RWPE1 (cell line): ENCODE measurements around the gene MRPL36.
"Not testable (repeated sequence)": the region's sequence is repeated elsewhere in the genome, so short reads cannot be mapped to it uniquely, and the experiment has no call there.

Experiments
- CTCF ChIA-PET: fragments of 350-600 bp; sonication (Branson Sonifier 250); formaldehyde crosslinking; extraction: SDS; loops from one replicate; lab custom pipeline; 2021; lab: Yijun Ruan, JAX
- POLR2A ChIA-PET: fragments of 400-600 bp; formaldehyde crosslinking; extraction: SDS; loops from one replicate; lab custom pipeline; 2020; ENCODE audit warnings: antibody characterized with exemption; ENCODE audit not compliant: low non-redundant PET; lab: Yijun Ruan, JAX
- DNase-seq: peaks from one replicate; pipeline ENCODE4 v3.0.0; 2012; ENCODE audit warnings: low spot score
- H3K27ac ChIP-seq: fragments of 450-650 bp; 2 replicates; pipeline ENCODE4 v1.5.1; 2017
- TF ChIP-seq, protein P1 (sequence below): fragments of 450-650 bp; conservative IDR thresholded peaks from 2 replicates; pipeline ENCODE4 v1.5.1; 2017; ENCODE audit warnings: low read depth, mild to moderate bottlenecking

Gene MRPL36

DNA sequence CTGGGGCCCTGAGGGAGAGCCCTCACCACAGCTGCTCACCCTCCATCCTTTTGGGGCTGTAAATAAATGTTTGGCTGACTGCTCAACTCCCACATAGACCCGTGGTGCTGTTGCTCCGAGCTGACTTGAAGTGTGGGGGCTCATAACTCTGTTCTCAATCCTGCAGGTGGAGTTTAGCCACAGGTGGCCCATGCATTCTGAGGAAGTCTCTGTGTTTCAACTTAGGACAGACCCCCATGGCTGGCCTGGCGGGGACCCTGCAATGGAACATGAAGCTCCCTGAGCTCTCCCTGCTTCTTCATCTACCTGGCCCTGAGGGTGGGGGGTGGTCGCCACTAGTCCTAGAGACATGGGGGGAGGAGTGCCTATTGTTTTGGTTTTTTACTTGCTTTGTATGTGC, 21.3 kb upstream of the MRPL36 start:
- CTCF ChIA-PET = interaction anchor here (0.6 kb wide), 1 partner anchor 371 kb away, joined by 4 read pairs; no protein-coding TSS in a partner anchor
- TF ChIP-seq, protein P1, sequence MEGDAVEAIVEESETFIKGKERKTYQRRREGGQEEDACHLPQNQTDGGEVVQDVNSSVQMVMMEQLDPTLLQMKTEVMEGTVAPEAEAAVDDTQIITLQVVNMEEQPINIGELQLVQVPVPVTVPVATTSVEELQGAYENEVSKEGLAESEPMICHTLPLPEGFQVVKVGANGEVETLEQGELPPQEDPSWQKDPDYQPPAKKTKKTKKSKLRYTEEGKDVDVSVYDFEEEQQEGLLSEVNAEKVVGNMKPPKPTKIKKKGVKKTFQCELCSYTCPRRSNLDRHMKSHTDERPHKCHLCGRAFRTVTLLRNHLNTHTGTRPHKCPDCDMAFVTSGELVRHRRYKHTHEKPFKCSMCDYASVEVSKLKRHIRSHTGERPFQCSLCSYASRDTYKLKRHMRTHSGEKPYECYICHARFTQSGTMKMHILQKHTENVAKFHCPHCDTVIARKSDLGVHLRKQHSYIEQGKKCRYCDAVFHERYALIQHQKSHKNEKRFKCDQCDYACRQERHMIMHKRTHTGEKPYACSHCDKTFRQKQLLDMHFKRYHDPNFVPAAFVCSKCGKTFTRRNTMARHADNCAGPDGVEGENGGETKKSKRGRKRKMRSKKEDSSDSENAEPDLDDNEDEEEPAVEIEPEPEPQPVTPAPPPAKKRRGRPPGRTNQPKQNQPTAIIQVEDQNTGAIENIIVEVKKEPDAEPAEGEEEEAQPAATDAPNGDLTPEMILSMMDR = no peak
- DNase-seq = no peak
- no peak overlapping the region for H3K27ac ChIP-seq
- POLR2A ChIA-PET = no interaction called here

DNA sequence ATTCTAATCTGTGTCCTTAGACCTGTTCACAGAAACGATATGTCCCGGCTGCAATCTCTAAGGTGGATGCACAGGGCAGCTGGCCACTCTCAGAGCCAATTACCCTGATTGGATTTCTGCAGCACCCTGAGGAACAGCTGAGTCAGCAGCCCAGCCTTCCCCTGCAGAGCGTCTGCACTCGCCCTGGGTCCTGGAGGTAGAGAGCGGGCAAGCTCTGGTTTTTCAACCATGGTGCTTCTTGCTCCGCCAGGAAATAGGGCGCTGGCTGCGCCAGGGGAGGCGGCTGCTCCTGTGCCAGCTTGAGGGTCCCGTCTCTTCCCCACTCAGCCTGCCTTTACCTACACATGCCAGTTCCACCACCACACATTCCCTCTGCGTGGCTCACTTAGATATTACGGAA, 20.7 kb upstream of the MRPL36 start:
- CTCF ChIA-PET = interaction anchor here (0.6 kb wide), 1 partner anchor 370 kb away, joined by 4 read pairs; no protein-coding TSS in a partner anchor
- POLR2A ChIA-PET = no interaction called here
- DNase-seq = no peak
- no peak overlapping the region for H3K27ac ChIP-seq
- TF ChIP-seq, protein P1 = no peak

- no peak for DNase-seq
- no peak overlapping the region for H3K27ac ChIP-seq
- ChIA-PET CTCF (no interaction called here), POLR2A (no interaction called here)
- TF ChIP-seq, protein P1 = no peak
Measured at GRCh38 chr5:1819458-1819857, 19.8 kb upstream of the MRPL36 start.

GRCh38 chr5:1818784-1819183, 19.1 kb upstream of the MRPL36 start:
- TF ChIP-seq, protein P1 = no peak
- H3K27ac ChIP-seq = no peak overlapping the region
- CTCF ChIA-PET = interaction anchor here (0.6 to 0.7 kb wide), 2 partner anchors 46 to 166 kb away, joined by 3 to 5 read pairs; no protein-coding TSS in a partner anchor
- POLR2A ChIA-PET = no interaction called here
- DNase-seq = no peak

- CTCF ChIA-PET = no interaction called here
- TF ChIP-seq, protein P1 = no peak
- POLR2A ChIA-PET = no interaction called here
- no peak overlapping the region for H3K27ac ChIP-seq
- no peak for DNase-seq
Measured at GRCh38 chr5:1817261-1818043, 17.8 kb upstream of the MRPL36 start.

DNA sequence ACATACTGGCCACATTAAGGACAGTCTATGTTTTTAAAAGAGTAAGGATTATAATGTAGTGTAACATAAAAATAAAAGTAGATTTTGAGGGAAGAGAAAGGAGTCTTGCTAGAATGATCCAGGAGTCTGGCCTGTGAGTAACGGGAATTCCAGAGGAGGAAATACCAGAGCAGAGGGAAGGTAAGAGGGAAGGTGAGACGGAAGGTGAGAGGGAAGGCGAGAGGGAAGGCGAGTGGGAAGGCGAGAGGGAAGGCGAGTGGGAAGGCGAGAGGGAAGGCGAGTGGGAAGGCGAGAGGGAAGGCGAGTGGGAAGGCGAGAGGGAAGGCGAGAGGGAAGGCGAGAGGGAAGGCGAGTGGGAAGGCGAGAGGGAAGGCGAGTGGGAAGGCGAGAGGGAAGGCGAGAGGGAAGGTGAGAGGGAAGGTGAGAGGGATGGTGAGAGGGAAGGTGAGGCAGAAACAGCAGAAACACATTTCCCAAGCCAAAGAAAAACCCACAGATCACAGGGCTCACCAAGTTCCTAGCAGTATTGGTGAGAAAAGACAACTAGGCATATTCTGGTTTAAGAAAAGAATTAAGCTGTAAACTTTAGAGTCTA, 17.0 kb upstream of the MRPL36 start:
- H3K27ac ChIP-seq, DNase-seq, POLR2A ChIA-PET, CTCF ChIA-PET: not testable (repeated sequence)

GRCh38 chr5:1815881-1816292, 16.2 kb upstream of the MRPL36 start:
- DNase-seq = no peak
- H3K27ac ChIP-seq = no peak overlapping the region
- CTCF ChIA-PET = no interaction called here
- TF ChIP-seq, protein P1 = no peak
- POLR2A ChIA-PET = no interaction called here
